ENCODE measurements around the gene LRIG1.
"Not testable (repeated sequence)": the region's sequence is repeated elsewhere in the genome, so short reads cannot be mapped to it uniquely, and the experiment has no call there.

Gene LRIG1

GRCh38 chr3:66426135-66426534 lies 74.7 kb downstream of the LRIG1 start:
- no peak overlapping the region for H3K27ac Mint-ChIP-seq

GRCh38 chr3:66425576-66426114 lies 75.2 kb downstream of the LRIG1 start:
- peaks cover 9% of the 10 kb centered on the region for H3K4me1 Mint-ChIP-seq (ENCODE audit: low read depth)
- peaks cover 25% of the 10 kb centered on the region for H3K9me3 Mint-ChIP-seq
- peaks cover 31% of the 10 kb centered on the region for H3K36me3 Mint-ChIP-seq (ENCODE audit: low read depth)
- no peak overlapping the region for H3K27ac Mint-ChIP-seq
- no peaks in the 10 kb centered on the region for H3K27me3 Mint-ChIP-seq (ENCODE audit: low read depth)
- no peak overlapping the region for H3K4me3 Mint-ChIP-seq

More at GRCh38 chr3:66426135-66426534, 74.7 kb downstream of the LRIG1 start:
- Mint-ChIP-seq H3K4me3 (no peak overlapping the region), H3K27me3 (ENCODE audit: low read depth) (no peaks in the 10 kb centered on the region), H3K4me1 (ENCODE audit: low read depth) (peaks cover 8% of the 10 kb centered on the region), H3K9me3 (peaks cover 20% of the 10 kb centered on the region), H3K36me3 (ENCODE audit: low read depth) (peaks cover 30% of the 10 kb centered on the region)

GRCh38 chr3:66425032-66425431 lies 75.8 kb downstream of the LRIG1 start:
- peaks cover 16% of the 10 kb centered on the region for H3K4me1 Mint-ChIP-seq (ENCODE audit: low read depth)
- peaks cover 35% of the 10 kb centered on the region for H3K36me3 Mint-ChIP-seq (ENCODE audit: low read depth)
- no peaks in the 10 kb centered on the region for H3K27me3 Mint-ChIP-seq (ENCODE audit: low read depth)

DNA sequence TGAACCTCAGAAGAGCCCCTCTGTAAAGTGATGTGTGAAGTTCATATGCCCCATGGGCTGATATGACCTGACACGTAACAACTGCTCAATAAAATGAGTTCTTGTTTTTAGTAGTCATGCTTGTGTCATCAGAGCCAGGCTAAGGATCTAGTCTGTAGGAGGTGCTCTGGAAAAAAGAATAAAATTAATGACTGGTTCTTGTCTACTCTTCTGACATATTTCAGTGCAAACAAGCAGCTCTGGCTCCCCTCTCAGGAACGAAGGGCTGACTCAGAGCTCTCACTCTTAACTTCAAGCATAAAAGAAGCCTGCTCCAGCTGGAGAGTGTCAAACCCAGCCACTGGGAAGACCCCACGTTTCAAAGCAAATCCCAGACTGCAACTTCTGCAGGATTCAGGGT lies 77.0 kb downstream of the LRIG1 start:
- H3K36me3 Mint-ChIP-seq (ENCODE audit: low read depth), result peaks cover 42% of the 10 kb centered on the region
- no peaks in the 10 kb centered on the region for H3K27me3 Mint-ChIP-seq (ENCODE audit: low read depth)
- peaks cover 18% of the 10 kb centered on the region for H3K4me1 Mint-ChIP-seq (ENCODE audit: low read depth)
- no peak overlapping the region for H3K27ac Mint-ChIP-seq
- H3K9me3 Mint-ChIP-seq, result peaks cover 34% of the 10 kb centered on the region
- no peak overlapping the region for H3K4me3 Mint-ChIP-seq

More at GRCh38 chr3:66425032-66425431, 75.8 kb downstream of the LRIG1 start:
- Mint-ChIP-seq H3K4me3 (no peak overlapping the region), H3K9me3 (peaks cover 31% of the 10 kb centered on the region), H3K27ac (no peak overlapping the region)

DNA sequence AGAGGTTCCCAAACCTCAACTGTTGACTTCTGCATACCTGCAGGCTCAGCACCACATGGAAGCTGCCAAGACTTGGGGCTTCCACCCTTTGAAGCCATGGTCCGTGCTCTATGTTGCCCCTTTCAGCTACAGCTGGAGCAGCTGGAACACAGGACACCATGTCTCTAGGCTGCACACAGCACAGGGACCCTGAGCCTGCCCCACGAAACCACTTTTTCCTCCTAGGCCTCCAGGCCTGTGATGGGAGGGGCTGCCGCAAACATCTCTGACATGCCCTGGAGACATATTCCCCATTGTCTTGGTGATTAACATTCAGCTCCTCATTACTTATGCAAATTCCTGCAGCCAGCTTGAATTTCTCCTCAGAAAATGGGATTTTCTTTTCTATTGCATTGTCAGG lies 78.9 kb downstream of the LRIG1 start:
- not testable (repeated sequence) for H3K4me3 Mint-ChIP-seq; H3K27me3 Mint-ChIP-seq (ENCODE audit: low read depth); H3K27ac Mint-ChIP-seq
- H3K4me1 Mint-ChIP-seq (ENCODE audit: low read depth), result peaks cover 19% of the 10 kb centered on the region
- H3K9me3 Mint-ChIP-seq, result peaks cover 34% of the 10 kb centered on the region
- H3K36me3 Mint-ChIP-seq (ENCODE audit: low read depth), result peaks cover 46% of the 10 kb centered on the region

GRCh38 chr3:66421144-66421543 lies 79.7 kb downstream of the LRIG1 start:
- H3K4me3 Mint-ChIP-seq; H3K27me3 Mint-ChIP-seq (ENCODE audit: low read depth); H3K27ac Mint-ChIP-seq: not testable (repeated sequence)
- Mint-ChIP-seq H3K36me3 (ENCODE audit: low read depth) (peaks cover 47% of the 10 kb centered on the region), H3K4me1 (ENCODE audit: low read depth) (peaks cover 17% of the 10 kb centered on the region), H3K9me3 (peaks cover 34% of the 10 kb centered on the region)

GRCh38 chr3:66419036-66419435 lies 81.8 kb downstream of the LRIG1 start:
- Mint-ChIP-seq H3K4me3 (no peak overlapping the region), H3K9me3 (peaks cover 34% of the 10 kb centered on the region), H3K27me3 (ENCODE audit: low read depth) (no peaks in the 10 kb centered on the region), H3K27ac (peak overlapping the region; percentile 47), H3K4me1 (ENCODE audit: low read depth) (peaks cover 15% of the 10 kb centered on the region), H3K36me3 (ENCODE audit: low read depth) (peaks cover 46% of the 10 kb centered on the region)

GRCh38 chr3:66418475-66418931 lies 82.3 kb downstream of the LRIG1 start:
- Mint-ChIP-seq H3K4me1 (ENCODE audit: low read depth) (peaks cover 13% of the 10 kb centered on the region), H3K27me3 (ENCODE audit: low read depth) (no peaks in the 10 kb centered on the region), H3K36me3 (ENCODE audit: low read depth) (peaks cover 42% of the 10 kb centered on the region), H3K9me3 (peaks cover 32% of the 10 kb centered on the region), H3K27ac (no peak overlapping the region), H3K4me3 (no peak overlapping the region)

GRCh38 chr3:66416556-66417304 lies 84.1 kb downstream of the LRIG1 start:
- Mint-ChIP-seq H3K27me3 (ENCODE audit: low read depth) (no peaks in the 10 kb centered on the region), H3K9me3 (peaks cover 19% of the 10 kb centered on the region), H3K4me3 (no peak overlapping the region), H3K4me1 (ENCODE audit: low read depth) (peaks cover 17% of the 10 kb centered on the region), H3K27ac (no peak overlapping the region), H3K36me3 (ENCODE audit: low read depth) (peaks cover 41% of the 10 kb centered on the region)

GRCh38 chr3:66415867-66416428 lies 84.9 kb downstream of the LRIG1 start:
- Mint-ChIP-seq H3K9me3 (peaks cover 13% of the 10 kb centered on the region), H3K27me3 (ENCODE audit: low read depth) (no peaks in the 10 kb centered on the region), H3K27ac (no peak overlapping the region), H3K36me3 (ENCODE audit: low read depth) (peaks cover 43% of the 10 kb centered on the region), H3K4me3 (no peak overlapping the region), H3K4me1 (ENCODE audit: low read depth) (peaks cover 21% of the 10 kb centered on the region)

DNA sequence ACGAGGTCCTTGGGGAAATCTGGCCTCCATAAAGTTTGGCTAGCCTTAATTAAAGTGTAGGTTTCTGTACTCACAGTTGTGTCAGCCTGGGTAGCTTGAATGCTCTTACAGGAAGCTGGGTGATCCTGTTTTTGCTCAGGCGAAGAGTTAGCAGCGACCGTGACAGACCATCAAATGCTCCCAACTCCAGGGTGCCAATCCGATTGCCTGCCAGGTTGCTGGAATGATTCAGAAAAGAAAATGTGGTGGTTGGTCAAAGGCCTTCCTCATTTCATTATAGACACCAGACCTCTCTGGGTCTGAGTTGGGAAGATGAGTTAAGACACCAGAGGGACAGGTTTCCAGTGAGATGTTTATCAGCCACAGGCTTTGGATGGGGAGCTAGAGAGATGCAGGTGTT lies 86.0 kb downstream of the LRIG1 start:
- Mint-ChIP-seq H3K4me3 (no peak overlapping the region), H3K36me3 (ENCODE audit: low read depth) (peaks cover 38% of the 10 kb centered on the region), H3K4me1 (ENCODE audit: low read depth) (peaks cover 16% of the 10 kb centered on the region), H3K27ac (no peak overlapping the region), H3K9me3 (peaks cover 2% of the 10 kb centered on the region), H3K27me3 (ENCODE audit: low read depth) (no peaks in the 10 kb centered on the region)

GRCh38 chr3:66413151-66413751 lies 87.6 kb downstream of the LRIG1 start:
- no peaks in the 10 kb centered on the region for H3K9me3 Mint-ChIP-seq
- H3K4me3 Mint-ChIP-seq, result no peak overlapping the region
- H3K27me3 Mint-ChIP-seq (ENCODE audit: low read depth), result no peaks in the 10 kb centered on the region
- peaks cover 41% of the 10 kb centered on the region for H3K36me3 Mint-ChIP-seq (ENCODE audit: low read depth)
- H3K27ac Mint-ChIP-seq, result no peak overlapping the region
- H3K4me1 Mint-ChIP-seq (ENCODE audit: low read depth), result peaks cover 18% of the 10 kb centered on the region

- Mint-ChIP-seq H3K9me3 (no peaks in the 10 kb centered on the region), H3K27ac (no peak overlapping the region), H3K36me3 (ENCODE audit: low read depth) (peaks cover 41% of the 10 kb centered on the region), H3K27me3 (ENCODE audit: low read depth) (no peaks in the 10 kb centered on the region), H3K4me1 (ENCODE audit: low read depth) (peaks cover 18% of the 10 kb centered on the region), H3K4me3 (no peak overlapping the region)
Observed at GRCh38 chr3:66411961-66412887, 88.6 kb downstream of the LRIG1 start.

DNA sequence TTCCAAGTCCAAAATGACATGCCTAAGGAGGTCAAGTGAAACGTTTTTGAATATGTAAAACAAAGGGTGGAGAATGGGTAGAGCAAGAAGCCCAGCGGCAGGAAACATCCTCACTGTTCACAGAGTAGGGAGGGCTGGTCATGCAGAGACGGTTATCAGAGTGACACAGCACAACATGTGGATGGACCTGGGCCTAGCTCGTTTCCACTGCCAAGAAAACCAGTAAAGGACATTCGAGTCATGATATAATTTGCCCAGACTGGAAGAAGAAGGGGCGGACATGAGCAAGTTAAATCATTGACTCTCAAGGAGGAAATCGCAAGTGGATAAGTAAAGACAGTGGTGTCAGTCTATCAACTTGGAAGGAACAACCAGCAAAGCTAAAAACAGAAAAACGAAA lies 89.3 kb downstream of the LRIG1 start:
- Mint-ChIP-seq H3K36me3 (ENCODE audit: low read depth) (peaks cover 41% of the 10 kb centered on the region), H3K4me3 (no peak overlapping the region), H3K27ac (peak overlapping the region; percentile 52)

More for the DNA sequence above, 89.3 kb downstream of the LRIG1 start:
- Mint-ChIP-seq H3K4me1 (ENCODE audit: low read depth) (peaks cover 18% of the 10 kb centered on the region), H3K9me3 (no peaks in the 10 kb centered on the region), H3K27me3 (ENCODE audit: low read depth) (no peaks in the 10 kb centered on the region)
